SH-SY5Y (cell line): ENCODE results near the gene MYPOP.

ENCODE experiments used
- GATA2 ChIP-seq: IDR thresholded peaks from 2 replicates; pipeline ENCODE4 v1.6.1; 2011; ENCODE audit warnings: mild to moderate bottlenecking, low read depth, low read length
- GATA3 ChIP-seq: IDR thresholded peaks from 2 replicates; pipeline ENCODE4 v1.6.1; 2011; ENCODE audit warnings: low read depth, mild to moderate bottlenecking, low read length, moderate library complexity

DNA sequence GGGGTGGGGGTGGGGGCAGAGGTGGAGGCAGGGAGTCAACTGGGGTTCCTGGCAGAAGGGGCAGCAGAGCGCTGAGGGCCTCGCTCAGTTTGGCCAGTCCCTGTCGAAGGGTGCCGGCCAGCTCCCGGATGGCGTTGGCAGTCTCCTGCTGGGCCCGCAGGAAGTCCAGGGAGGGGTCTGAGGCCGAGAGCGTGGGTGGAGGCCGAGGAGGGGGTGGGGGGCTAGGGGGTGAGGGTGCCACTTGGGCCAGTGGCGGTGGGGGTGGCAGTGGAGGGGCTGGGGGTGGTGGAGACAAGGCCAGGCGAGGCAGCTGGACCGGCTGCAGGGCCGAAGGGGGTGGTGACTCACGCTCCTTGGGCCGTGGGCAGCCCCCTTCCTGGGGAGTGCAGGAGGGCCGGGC is 11.5 kb downstream of the MYPOP start:
- TF ChIP-seq GATA2 = no peak
- TF ChIP-seq GATA3 = no peak
